ENCODE data around the gene NAGS. TPM values are rescaled to one million over a fixed set of nuclear protein-coding genes. Genes with fewer than 3 reads are reported as not detected.

NAGS gene
- total and polyA plus RNA-seq, 2 experiments from 2014 or later: 4.2 to 7.2 TPM

DNA sequence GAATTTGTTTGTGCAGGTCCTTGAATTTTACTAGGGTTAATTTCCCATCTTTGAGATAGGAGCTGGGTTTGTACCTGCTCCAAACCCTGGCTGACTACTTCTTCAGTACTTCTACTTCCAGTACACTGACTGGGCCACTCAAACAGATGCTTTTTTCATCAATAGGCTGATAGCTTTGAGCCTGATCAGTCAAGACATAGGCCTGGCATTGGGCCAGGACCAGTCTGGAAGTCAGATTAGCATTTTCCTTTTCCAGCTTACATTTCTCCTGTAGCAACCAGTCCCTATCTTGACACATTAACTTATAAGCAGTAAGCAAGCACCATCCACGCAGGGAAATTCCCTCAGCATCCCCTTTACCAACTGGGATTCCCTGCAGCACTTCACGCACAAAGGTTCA, 17.8 kb downstream of the NAGS start (continued):
- TF ChIP-seq, protein P1, sequence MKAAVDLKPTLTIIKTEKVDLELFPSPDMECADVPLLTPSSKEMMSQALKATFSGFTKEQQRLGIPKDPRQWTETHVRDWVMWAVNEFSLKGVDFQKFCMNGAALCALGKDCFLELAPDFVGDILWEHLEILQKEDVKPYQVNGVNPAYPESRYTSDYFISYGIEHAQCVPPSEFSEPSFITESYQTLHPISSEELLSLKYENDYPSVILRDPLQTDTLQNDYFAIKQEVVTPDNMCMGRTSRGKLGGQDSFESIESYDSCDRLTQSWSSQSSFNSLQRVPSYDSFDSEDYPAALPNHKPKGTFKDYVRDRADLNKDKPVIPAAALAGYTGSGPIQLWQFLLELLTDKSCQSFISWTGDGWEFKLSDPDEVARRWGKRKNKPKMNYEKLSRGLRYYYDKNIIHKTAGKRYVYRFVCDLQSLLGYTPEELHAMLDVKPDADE (IDR thresholded peaks at IDR 0.05): no peak
- no peak for TF ChIP-seq EZH2 (IDR thresholded peaks at IDR 0.05; ENCODE audit: low read depth, unreplicated experiment)
- no peak for TF ChIP-seq ZNF114 (CRISPR knock-in tag; IDR thresholded peaks at IDR 0.05)
- TF ChIP-seq POLR2AphosphoS5 (IDR thresholded peaks at IDR 0.05; ENCODE audit: low read depth): no peak
- no peak for TF ChIP-seq STAT1 (IDR thresholded peaks at IDR 0.05; ENCODE audit: unreplicated experiment)
- no peak for TF ChIP-seq JUNB (IDR thresholded peaks at IDR 0.05; ENCODE audit: unreplicated experiment)
- TF ChIP-seq, protein P2, sequence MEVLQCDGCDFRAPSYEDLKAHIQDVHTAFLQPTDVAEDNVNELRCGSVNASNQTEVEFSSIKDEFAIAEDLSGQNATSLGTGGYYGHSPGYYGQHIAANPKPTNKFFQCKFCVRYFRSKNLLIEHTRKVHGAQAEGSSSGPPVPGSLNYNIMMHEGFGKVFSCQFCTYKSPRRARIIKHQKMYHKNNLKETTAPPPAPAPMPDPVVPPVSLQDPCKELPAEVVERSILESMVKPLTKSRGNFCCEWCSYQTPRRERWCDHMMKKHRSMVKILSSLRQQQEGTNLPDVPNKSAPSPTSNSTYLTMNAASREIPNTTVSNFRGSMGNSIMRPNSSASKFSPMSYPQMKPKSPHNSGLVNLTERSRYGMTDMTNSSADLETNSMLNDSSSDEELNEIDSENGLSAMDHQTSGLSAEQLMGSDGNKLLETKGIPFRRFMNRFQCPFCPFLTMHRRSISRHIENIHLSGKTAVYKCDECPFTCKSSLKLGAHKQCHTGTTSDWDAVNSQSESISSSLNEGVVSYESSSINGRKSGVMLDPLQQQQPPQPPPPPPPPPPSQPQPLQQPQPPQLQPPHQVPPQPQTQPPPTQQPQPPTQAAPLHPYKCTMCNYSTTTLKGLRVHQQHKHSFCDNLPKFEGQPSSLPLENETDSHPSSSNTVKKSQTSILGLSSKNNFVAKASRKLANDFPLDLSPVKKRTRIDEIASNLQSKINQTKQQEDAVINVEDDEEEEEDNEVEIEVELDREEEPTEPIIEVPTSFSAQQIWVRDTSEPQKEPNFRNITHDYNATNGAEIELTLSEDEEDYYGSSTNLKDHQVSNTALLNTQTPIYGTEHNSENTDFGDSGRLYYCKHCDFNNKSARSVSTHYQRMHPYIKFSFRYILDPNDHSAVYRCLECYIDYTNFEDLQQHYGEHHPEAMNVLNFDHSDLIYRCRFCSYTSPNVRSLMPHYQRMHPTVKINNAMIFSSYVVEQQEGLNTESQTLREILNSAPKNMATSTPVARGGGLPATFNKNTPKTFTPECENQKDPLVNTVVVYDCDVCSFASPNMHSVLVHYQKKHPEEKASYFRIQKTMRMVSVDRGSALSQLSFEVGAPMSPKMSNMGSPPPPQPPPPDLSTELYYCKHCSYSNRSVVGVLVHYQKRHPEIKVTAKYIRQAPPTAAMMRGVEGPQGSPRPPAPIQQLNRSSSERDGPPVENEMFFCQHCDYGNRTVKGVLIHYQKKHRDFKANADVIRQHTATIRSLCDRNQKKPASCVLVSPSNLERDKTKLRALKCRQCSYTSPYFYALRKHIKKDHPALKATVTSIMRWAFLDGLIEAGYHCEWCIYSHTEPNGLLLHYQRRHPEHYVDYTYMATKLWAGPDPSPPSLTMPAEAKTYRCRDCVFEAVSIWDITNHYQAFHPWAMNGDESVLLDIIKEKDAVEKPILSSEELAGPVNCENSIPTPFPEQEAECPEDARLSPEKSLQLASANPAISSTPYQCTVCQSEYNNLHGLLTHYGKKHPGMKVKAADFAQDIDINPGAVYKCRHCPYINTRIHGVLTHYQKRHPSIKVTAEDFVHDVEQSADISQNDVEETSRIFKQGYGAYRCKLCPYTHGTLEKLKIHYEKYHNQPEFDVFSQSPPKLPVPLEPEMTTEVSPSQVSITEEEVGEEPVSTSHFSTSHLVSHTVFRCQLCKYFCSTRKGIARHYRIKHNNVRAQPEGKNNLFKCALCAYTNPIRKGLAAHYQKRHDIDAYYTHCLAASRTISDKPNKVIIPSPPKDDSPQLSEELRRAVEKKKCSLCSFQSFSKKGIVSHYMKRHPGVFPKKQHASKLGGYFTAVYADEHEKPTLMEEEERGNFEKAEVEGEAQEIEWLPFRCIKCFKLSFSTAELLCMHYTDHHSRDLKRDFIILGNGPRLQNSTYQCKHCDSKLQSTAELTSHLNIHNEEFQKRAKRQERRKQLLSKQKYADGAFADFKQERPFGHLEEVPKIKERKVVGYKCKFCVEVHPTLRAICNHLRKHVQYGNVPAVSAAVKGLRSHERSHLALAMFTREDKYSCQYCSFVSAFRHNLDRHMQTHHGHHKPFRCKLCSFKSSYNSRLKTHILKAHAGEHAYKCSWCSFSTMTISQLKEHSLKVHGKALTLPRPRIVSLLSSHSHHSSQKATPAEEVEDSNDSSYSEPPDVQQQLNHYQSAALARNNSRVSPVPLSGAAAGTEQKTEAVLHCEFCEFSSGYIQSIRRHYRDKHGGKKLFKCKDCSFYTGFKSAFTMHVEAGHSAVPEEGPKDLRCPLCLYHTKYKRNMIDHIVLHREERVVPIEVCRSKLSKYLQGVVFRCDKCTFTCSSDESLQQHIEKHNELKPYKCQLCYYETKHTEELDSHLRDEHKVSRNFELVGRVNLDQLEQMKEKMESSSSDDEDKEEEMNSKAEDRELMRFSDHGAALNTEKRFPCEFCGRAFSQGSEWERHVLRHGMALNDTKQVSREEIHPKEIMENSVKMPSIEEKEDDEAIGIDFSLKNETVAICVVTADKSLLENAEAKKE (CRISPR knock-in tag; IDR thresholded peaks at IDR 0.05): no peak

DNA sequence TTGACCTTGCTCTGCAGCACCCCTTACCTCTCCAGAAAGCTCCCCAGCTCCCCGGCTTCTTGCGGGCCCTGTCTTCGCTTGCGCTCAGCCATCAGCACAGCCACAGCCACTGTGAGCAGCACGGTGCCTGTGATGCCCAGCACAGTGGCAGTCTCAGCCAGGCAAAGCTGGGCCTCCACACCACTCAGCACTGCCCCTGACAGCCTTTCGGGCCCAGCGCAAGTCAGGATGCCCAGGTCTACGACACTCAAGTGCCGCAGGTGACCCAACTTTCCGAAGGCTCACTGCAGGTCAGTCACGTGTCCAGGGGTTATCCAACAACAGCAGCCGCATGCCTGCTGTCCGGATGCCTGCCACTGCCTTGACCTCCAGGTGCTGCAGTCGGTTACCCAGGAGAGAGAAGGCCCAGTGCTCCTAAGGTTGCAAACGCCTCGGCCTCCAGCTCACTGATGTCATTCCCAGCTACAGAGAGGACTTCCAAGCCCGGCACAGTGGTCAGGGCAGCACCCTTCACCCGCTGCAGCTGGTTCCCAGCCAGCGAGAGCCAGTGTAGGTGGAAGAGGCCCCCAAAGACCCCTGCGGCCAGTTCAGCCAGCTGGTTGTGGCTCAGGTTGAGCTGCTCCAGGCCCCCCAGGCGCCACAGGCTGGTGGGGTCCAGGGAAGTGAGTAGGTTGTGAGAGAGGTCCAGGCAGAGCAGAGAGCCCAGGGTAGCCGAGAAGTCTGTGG, 19.3 kb downstream of the NAGS start:
- Histone ChIP-seq H3K4me2 (no peak overlapping the region), H2AFZ (no peak overlapping the region), H3K27me3 (ENCODE audit: insufficient read depth) (no peaks in the 10 kb centered on the region), H3K4me3 (no peak overlapping the region), H4K20me1 (replicated peaks; ENCODE audit: insufficient read depth) (peaks cover 7% of the 10 kb centered on the region; the same call in 1 of the 2 replicates), H3K4me1 (ENCODE audit: insufficient read depth) (no peaks in the 10 kb centered on the region), H3K9me2 (ENCODE audit: insufficient read depth) (no peaks in the 10 kb centered on the region), H3K36me3 (ENCODE audit: insufficient read depth) (no peaks in the 10 kb centered on the region; the same call in 1 of the 2 replicates), H3F3A (replicated peaks; ENCODE audit: low read depth) (0 out of 2 replicates have a peak, but pooled peaks cover 7% of the 10 kb centered on the region), H3K79me2 (replicated peaks; ENCODE audit: insufficient read depth) (no peaks in the 10 kb centered on the region), H3K27ac (ENCODE audit: low read depth) (no peak overlapping the region)
- Mint-ChIP-seq H3K4me1 (no peaks in the 10 kb centered on the region), H3K36me3 (ENCODE audit: low read depth) (no peaks in the 10 kb centered on the region; the same call in 2 of the 3 replicates), H3K4me3 (no peak overlapping the region), H3K27ac (peak overlapping the region; percentile 73; the same call in 1 of the 2 replicates), H3K9me3 (no peaks in the 10 kb centered on the region), H3K27me3 (ENCODE audit: insufficient read depth, low read depth, poor library complexity) (peaks cover 5% of the 10 kb centered on the region)
- ATAC-seq: peak; percentile 12; the same call in 2 of the 3 replicates
- no peak for DNase-seq (ENCODE audit: low spot score)
- TF ChIP-seq STAT1 (IDR thresholded peaks at IDR 0.05; ENCODE audit: unreplicated experiment): no peak
- TF ChIP-seq, protein P3, sequence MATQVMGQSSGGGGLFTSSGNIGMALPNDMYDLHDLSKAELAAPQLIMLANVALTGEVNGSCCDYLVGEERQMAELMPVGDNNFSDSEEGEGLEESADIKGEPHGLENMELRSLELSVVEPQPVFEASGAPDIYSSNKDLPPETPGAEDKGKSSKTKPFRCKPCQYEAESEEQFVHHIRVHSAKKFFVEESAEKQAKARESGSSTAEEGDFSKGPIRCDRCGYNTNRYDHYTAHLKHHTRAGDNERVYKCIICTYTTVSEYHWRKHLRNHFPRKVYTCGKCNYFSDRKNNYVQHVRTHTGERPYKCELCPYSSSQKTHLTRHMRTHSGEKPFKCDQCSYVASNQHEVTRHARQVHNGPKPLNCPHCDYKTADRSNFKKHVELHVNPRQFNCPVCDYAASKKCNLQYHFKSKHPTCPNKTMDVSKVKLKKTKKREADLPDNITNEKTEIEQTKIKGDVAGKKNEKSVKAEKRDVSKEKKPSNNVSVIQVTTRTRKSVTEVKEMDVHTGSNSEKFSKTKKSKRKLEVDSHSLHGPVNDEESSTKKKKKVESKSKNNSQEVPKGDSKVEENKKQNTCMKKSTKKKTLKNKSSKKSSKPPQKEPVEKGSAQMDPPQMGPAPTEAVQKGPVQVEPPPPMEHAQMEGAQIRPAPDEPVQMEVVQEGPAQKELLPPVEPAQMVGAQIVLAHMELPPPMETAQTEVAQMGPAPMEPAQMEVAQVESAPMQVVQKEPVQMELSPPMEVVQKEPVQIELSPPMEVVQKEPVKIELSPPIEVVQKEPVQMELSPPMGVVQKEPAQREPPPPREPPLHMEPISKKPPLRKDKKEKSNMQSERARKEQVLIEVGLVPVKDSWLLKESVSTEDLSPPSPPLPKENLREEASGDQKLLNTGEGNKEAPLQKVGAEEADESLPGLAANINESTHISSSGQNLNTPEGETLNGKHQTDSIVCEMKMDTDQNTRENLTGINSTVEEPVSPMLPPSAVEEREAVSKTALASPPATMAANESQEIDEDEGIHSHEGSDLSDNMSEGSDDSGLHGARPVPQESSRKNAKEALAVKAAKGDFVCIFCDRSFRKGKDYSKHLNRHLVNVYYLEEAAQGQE (IDR thresholded peaks at IDR 0.05; ENCODE audit: unreplicated experiment): no peak
- TF ChIP-seq, protein P4, sequence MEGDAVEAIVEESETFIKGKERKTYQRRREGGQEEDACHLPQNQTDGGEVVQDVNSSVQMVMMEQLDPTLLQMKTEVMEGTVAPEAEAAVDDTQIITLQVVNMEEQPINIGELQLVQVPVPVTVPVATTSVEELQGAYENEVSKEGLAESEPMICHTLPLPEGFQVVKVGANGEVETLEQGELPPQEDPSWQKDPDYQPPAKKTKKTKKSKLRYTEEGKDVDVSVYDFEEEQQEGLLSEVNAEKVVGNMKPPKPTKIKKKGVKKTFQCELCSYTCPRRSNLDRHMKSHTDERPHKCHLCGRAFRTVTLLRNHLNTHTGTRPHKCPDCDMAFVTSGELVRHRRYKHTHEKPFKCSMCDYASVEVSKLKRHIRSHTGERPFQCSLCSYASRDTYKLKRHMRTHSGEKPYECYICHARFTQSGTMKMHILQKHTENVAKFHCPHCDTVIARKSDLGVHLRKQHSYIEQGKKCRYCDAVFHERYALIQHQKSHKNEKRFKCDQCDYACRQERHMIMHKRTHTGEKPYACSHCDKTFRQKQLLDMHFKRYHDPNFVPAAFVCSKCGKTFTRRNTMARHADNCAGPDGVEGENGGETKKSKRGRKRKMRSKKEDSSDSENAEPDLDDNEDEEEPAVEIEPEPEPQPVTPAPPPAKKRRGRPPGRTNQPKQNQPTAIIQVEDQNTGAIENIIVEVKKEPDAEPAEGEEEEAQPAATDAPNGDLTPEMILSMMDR (conservative IDR thresholded peaks at IDR 0.05; ENCODE audit: low read depth in 2 of 2): no peak
- no peak for TF ChIP-seq NANOG (IDR thresholded peaks at IDR 0.05; ENCODE audit: borderline replicate concordance)
- TF ChIP-seq JUNB (IDR thresholded peaks at IDR 0.05; ENCODE audit: unreplicated experiment): no peak
